Stimulated activated CD4-positive, alpha-beta T cell treated with anti-CD3 and anti-CD28 coated beads, Interleukin-15, amount 100 ng/mL, for 24 hours (primary cell): ENCODE measurements around the gene SOX18.

Experiments
- DNase-seq: peaks from one replicate; pipeline ENCODE4 v3.0.0-alpha.2; 2020

SOX18 gene

DNA sequence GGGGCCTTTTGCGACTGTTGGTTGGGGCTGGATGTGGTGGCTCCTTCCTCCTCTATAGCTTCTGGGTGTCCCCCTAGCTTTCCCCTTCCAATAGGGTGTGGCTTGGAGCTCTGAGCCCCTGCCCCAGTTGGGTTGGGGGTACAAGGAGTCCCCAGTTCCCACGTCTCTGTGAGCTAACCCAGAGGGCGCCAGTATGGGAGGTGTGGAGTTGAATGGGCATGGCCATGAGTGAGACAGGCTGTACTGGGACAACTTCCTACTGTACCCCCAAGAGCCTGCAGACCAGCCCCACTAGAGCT is 12.3 kb downstream of the SOX18 start:
- DNase-seq: no peak

- no peak for DNase-seq
These were observed 12.9 kb downstream of the SOX18 start for GRCh38 chr20:64036346-64037198.

DNA sequence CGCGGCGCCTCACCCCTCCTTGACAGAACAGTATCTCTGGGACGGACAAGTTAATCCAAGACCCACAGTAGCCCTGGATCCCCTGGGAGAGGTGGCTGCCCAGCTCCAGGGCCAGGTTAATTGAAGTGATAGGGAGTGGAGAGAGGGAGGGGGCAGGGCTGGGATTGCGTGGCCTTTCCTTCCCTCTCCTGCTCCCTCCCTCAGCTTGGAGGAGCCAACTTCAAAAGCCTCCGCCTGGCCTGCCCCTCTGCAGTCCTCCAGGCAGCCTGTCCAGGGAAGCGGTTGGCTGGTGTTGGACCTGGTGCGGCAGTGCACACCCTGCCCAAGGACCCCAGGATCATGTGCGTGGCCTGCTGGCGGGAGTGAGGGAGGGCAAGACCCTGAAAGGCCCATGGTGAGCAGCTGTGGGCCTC is 13.5 kb downstream of the SOX18 start, which contains the start of gene C20orf204:
Gene C20orf204 (plus strand): TSS at position 250 of the 413 bp plus-strand sequence. CDS start 142 bp downstream, at position 392.
- DNase-seq: no peak

DNA sequence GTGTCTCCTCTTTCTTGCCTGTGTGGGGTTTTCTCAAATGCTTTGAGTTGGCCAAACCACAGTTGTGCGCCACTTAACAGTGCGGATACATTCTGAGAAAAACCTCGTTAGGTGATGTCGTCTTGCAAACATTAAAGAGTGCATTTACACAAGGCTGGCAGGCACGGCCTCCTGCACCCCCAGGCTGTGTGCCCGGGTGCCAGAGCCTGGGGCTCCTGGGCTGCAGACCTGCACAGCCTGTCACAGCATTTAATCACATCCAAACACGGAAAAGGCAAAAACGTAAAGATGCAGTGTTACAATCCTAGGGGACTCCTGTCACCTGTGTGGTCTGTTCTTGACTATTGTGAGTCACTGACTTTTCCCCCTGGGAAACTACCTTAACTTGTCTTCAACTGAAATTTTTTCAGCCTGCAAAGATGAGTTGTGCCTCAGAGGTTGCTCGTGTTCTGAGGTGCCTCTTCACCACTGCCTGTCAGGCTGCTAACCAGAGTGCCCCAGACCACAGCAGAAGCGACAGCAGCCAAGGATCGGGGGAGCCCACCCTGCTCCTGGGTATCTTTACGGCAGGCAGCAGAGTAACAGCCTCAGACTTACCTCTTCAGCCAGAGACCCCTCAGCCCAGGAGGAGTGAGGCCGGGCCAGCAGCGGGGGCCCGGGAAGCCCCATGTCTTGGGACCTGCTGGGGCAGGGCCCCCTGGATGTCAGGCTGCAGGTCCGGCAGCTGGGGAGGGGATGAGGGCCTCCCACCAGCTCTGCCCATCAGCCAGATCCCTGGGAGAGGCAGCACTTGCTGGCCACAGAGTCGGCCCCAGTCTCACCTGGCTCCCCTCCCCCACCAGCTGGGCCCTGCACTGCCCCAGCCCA is 14.1 kb downstream of the SOX18 start:
- DNase-seq: peak; percentile 38

- no peak for DNase-seq
These were observed 15.4 kb downstream of the SOX18 start for GRCh38 chr20:64033981-64034493.

DNA sequence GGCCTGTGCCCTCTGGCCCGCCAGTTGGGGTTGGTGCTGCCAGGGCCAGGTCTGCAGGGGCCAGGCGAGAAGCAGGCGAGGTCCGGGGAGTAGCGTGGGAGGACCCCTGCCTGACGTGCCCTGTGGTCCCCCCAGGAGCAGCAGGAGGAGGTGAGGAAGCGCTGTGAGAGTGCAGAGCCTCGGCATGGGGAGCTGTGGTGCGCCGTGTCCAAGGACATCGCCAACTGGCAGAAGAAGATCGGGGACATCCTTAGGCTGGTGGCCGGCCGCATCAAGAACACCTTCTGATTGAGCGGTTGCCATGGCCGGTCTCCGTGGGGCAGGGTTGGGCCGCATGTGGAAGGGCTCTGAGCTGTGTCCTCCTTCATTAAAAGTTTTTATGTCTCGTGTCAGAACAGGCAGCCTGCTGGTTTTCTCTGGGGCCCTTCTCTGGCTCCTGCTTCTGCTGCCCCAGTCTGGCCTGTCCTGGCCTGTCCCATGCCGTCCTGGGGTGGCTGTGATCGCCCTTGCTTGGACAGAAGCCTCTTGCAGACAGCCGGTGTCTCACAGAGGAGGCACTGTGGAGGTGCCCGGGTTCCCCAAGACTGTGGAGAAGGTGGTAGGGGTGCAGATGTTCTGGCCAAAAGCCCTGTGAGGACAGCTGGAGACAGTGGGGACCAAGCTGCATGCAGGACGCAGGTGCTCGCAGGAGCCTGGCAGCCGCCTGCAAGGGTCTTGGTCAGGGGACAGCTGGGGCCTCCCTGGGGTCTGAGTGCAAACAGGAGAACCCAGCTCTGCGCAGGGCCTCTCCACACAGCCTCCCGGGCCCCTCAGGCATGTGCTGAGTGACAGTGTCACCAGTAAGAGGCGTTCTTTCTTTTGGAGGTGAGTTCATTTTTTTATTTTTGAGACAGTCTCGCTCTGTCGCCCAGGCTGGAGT is 16.5 kb downstream of the SOX18 start:
- no peak for DNase-seq

DNA sequence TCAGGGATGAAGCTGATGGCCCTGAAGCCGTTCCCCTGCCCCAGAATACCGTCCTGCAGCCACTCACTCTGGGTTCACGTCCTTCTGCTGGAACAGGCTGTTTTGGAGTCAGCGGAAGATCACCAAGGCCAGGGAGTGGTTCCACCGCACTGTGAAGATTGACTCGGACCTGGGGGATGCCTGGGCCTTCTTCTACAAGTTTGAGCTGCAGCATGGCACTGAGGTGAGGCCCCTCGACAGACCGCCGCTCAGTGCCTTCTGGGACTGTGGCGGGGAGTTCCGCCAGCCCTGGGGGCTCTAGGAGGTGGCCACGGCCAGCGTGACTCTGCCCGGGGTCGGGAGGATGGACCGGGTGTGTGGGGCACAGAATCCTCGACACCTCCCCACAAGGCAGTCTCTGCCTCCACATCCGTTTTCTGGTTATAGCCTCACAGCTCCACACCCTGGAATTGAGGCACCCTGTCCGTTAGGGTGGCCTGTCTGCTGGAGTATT is 17.6 kb downstream of the SOX18 start:
- no peak for DNase-seq

DNA sequence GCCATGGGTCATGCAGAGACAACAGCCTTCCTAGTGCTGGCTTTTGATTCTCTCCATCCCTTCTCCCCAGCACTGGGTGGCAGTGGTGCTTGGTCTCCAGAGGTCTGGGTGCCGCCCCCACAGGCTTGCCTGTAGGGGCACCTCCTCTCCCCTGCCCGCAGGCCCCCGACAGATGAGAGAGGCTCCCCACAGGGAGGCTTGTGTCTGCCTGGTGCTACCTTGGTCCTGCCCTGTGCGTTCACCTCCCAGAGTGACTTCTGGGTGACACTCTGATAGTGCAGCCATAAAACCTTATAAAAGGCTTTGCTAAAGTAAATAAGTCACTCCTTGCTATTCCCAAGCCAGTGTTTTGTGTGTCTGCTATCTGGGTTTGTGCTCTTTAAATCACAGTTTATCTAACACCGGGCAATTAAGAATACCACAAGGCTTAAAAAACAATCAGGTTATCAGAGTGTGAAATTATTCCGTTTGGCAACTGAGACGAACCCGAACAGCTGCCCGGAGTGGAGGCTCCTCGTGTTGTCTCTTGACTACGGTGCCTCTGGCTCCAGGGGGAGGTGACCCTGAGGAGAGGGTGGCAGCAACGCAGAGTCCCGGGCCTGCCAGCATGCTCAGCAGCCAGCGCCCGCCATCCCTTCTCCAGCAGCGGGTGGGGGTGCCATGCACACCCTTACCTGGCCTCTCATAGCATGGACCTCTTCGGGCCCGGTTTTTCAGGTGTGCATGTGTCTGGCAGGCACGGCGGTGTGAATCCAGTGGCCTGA is 18.9 kb downstream of the SOX18 start:
- DNase-seq: no peak

DNA sequence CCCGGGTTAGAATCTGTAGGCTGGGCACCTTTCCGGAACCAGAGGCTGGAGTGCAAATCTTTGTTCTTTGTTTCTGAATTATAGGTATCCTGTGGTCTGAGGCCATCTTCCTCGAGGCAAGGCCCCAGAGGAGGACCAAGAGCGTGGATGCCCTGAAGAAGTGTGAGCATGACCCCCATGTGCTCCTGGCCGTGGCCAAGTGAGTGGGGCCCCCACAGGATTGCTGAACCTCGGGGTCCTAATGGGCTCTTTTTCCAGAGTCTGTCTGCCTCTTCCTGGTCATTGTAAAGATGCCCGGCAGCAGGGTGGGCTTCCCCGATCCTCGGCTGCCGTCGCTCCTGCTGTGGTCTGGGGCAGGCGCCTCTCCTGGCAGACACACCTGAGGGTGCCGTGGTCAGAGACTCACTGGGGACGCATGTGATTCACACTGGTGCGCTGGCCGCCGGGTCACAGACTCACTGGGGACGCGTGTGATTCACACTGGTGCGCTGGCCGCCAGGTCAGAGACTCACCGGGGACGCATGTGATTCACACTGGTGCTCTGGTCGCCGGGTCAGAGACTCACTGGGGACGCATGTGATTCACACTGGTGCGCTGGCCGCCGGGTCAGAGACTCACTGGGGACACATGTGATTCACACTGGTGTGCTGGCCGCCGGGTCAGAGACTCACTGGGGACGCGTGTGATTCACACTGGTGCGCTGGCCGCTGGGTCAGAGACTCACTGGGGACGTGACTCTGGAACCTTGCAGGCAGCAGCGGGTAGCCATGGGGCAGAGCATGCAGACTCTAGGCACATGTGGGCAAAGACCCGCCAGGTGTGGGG is 19.9 kb downstream of the SOX18 start:
- no peak for DNase-seq

DNA sequence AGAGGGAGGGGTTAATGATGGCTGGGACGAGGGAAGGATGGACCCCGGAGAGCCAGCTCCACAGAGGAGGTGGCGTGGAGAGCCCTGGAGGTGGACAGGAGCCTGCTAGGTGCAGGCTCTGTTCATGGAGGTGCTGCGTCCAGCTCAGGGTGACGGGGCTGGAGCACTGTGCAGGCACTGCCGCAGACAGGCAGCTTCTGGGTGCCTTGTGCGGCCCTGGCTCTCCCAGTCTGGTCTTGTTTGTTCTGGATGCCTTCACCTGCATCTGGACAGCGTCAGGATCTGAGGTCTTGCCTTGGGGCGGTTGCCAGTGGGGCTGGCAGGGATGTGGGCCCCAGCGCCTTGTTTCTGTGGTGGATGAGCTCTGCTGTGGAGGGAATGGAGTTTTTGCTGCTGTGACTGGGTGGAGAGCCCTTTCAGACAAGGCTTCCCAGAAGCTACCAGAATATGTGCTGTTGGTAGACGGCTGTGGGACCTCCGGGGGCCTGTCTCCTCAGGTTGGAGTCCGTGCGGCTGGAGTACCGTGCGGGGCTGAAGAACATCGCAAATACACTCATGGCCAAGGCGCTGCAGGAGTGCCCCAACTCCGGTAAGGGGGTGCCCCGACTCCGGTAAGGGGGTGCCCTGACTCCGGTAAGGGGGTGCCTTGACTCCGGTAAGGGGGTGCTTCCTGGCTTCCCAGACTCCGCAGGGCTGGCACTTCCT is 21.3 kb downstream of the SOX18 start:
- DNase-seq: no peak

DNA sequence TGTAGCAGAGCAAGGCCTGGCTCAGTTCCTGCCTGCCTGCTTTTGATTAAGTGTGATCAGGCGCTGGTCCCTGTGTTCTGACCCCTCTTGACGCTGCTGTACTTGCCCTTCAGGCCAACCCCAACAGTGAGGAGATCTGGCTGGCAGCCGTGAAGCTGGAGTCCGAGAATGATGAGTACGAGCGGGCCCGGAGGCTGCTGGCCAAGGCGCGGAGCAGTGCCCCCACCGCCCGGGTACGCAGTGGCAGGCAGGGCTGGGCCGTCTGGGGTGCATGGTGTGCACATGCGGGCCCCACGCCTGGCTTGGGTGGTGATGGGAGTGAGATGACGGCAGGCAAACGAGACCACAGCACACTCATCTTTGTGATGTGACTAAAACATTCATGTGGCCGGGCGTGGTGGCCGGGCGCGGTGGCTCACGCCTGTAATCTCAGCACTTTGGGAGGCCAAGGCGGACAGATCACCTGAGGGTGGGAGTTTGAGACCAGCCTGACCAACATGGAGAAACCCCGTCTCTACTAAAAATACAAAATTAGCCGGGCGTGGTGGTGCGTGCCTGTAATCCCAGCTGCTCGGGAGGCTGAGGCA is 23.5 kb downstream of the SOX18 start:
- DNase-seq: no peak

DNA sequence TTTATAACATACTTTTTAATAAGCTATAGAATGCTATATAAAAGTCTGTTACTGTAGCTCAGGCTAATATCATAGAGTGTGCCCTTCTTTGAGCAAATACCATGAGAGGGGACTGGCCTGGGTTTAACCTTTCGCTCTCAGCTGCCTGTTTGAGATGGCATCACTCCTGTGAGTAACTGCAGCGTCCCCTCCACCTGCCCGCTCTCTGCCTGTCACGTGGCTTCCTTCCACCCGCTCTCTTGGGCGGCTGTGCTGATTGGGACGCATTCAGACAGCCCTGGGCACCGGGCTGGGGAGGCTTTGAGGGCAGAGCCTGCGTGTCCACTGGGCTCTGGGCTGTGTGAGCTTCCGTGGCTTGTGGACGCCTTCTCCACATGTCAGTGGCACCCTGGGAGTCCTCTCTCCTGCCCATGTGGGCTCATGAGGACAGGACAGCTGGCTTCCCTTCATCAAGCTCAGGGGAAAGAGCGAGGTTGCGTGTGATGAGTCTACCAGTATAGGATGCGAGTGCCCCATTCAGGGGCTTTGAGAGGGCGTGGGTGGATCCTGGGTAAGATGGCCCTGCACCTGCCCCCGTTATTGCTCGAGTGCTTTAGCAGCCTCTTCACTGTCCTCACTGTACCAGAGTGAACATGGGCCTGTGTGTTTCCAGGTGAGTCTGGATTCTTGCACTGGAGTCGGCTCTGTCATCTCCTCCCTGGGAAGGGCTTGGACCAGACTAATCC is 24.2 kb downstream of the SOX18 start:
- DNase-seq: no peak

DNA sequence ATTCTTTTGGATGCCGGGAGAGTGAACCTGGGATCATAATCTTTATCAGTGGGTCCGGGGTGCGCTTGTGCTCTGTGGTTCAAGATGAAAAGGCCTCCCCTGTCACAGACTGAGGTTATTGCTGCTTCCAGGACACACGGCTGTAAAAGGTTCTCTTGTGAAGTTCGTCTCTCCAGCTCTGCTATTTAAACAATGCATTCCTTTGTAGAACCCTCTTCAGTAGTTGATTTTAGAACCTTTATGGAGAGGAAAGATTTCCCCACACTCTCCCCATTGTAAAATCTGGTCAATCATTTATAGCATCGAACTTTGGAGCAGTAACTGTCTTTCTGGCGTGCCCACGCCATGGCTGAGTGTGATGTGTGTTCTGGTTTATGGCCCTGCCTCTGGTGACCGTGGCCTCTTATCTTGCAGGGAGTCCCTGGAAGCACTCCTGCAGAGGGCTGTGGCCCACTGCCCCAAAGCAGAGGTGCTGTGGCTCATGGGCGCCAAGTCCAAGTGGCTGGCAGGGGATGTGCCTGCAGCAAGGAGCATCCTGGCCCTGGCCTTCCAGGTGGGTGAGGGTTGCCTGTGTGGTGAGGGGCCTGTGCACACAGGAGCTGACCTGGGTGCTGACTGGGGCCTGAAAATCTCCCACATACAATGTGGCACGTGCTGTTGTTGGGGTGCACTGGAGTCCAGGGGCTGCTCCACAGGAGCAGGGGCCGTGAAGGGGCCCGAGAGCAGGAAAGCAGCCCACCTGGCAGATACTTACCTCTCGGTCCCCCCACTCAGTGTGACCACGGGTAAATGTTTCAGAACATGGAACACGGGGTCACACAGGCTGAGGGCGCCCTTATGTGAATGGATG is 25.1 kb downstream of the SOX18 start:
- DNase-seq: no peak

- no peak for DNase-seq
These were observed 25.9 kb downstream of the SOX18 start for GRCh38 chr20:64023361-64024140.

DNA sequence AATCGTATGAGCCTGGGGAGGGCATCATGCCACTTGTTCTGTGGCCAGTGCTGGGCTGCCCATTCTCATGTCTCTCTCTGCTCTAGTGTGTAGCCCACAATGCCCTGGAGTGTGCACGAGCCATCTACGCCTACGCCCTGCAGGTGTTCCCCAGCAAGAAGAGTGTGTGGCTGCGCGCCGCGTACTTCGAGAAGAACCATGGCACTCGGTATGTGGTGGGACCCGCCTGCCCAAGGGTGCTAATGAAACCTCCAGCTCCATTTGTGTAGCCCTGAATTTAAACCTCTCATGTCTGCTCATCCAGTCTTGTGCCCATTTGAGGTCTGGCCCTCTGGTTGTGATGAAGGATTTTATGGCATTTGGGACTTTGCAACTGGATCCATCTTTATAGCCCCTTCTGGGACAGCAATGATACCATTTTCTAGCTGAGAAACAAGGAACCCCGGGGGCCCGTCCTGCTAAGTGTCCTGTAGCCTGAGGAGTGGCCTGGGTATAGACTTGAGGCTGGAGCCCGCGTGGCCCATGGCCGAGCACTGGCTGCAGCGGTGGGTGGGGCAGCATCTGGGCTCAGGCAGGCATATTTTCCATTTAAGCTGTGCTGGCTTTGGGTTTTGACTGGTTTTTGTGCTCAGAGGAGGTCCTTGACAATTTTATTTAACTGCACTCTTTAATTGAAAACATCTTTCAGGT is 26.6 kb downstream of the SOX18 start:
- DNase-seq: no peak

DNA sequence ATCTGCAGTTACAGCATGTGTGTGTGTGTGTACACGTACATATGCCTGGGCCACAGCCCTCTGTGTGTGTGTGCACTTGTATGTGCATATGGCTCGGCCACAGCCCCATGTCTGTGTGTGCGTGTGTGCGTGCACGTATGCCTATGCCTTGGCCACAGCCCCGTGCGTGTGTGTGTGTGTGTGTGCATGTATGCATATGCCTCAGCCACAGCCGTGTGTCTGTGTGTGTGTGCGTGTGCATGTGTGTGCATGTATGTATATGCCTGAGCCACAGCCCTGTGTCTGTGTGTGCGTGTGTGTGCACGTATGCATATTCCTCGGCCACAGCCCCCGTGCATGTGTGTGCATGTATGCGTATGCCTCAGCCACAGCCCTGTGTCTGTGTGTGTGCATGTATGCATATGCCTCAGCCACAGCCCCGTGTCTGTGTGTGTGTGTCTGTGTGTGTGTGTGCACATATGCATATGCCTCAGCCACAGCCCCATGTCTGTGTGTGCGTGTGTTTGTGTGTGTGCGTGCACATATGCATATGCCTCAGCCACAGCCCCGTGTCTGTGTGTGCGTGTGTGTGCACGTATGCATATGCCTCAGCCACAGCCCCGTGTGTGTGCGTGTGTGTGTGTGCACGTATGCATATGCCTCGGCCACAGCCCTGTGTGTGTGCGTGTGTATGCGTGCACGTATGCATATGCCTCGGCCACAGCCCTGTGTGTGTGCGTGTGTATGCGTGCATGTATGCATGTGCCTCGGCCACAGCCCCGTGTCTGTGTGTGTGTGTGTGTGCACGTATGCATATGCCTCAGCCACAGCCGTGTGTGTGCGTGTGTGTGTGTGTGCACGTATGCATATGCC is 28.1 kb downstream of the SOX18 start:
- DNase-seq: no peak
